Neuronal stem cell (in vitro differentiated cells): ENCODE data around the gene ARMC10.
"Not testable (repeated sequence)": the region's sequence is repeated elsewhere in the genome, so short reads cannot be mapped to it uniquely, and the experiment has no call there.

Experiments used
- DNase-seq: peaks from one replicate; pipeline ENCODE4 v3.0.0-alpha.2; 2013; ENCODE audit warnings: low spot score
- H2AFZ ChIP-seq: one replicate; pipeline ENCODE4 v1.6.1; 2013; ENCODE audit warnings: mild to moderate bottlenecking, low read length, inconsistent platforms
- H2AK5ac ChIP-seq: 2 replicates; pipeline ENCODE4 v1.6.1; 2013; ENCODE audit warnings: low read depth, mild to moderate bottlenecking, inconsistent platforms, low read length, moderate library complexity, mixed read lengths
- H2BK120ac ChIP-seq: 2 replicates; pipeline ENCODE4 v1.6.1; 2013; ENCODE audit warnings: low read depth, mild to moderate bottlenecking, inconsistent platforms, low read length, moderate library complexity, mixed read lengths
- H2BK12ac ChIP-seq: one replicate; pipeline ENCODE4 v1.6.1; 2013; ENCODE audit warnings: low read length, inconsistent platforms
- H2BK15ac ChIP-seq: 2 replicates; pipeline ENCODE4 v1.6.1; 2013; ENCODE audit warnings: mild to moderate bottlenecking, low read length, inconsistent platforms, mixed read lengths
- H2BK5ac ChIP-seq: one replicate; pipeline ENCODE4 v1.6.1; 2013; ENCODE audit warnings: inconsistent platforms, mild to moderate bottlenecking, low read length, moderate library complexity
- H3K14ac ChIP-seq: one replicate; pipeline ENCODE4 v1.6.1; 2013; ENCODE audit warnings: low read length, inconsistent platforms
- H3K18ac ChIP-seq: 2 replicates; pipeline ENCODE4 v1.6.1; 2013; ENCODE audit warnings: low read length, inconsistent platforms
- H3K23ac ChIP-seq: 2 replicates; pipeline ENCODE4 v1.6.1; 2013; ENCODE audit warnings: low read depth, mild to moderate bottlenecking, mixed read lengths, low read length, inconsistent platforms; ENCODE audit not compliant: poor library complexity
- H3K27ac ChIP-seq: replicated peaks from 3 replicates; pipeline ENCODE4 v1.5.1; 2013; ENCODE audit warnings: low read length, inconsistent platforms
- H3K27me3 ChIP-seq, 3 experiments: 2 replicates each; pipeline ENCODE4 v1.6.1; 2013; ENCODE audit warnings: low read length in 3 of 3, mild to moderate bottlenecking in 2 of 3, inconsistent platforms in 1 of 3, low read depth in 1 of 3, mixed read lengths in 1 of 3, moderate library complexity in 1 of 3; ENCODE audit not compliant: control insufficient read depth in 3 of 3, insufficient read depth in 3 of 3
- H3K36me3 ChIP-seq, 2 donors: replicated peaks in 1 of 2; 2 replicates each; pipeline ENCODE4 v1.6.1; 2013; ENCODE audit warnings: low read length in 2 of 2; ENCODE audit not compliant: control insufficient read depth in 2 of 2, insufficient read depth in 2 of 2
- H3K4ac ChIP-seq: 2 replicates; pipeline ENCODE4 v1.6.1; 2013; ENCODE audit warnings: inconsistent platforms, mild to moderate bottlenecking, low read length, moderate library complexity
- H3K4me1 ChIP-seq, 2 donors: 1 replicate in 1 of 2; 2 replicates in 1 of 2; pipeline ENCODE4 v1.6.1; 2013; ENCODE audit warnings: low read length in 2 of 2, low read depth in 1 of 2; ENCODE audit not compliant: control insufficient read depth in 2 of 2, insufficient read depth in 1 of 2
- H3K4me2 ChIP-seq: one replicate; pipeline ENCODE4 v1.6.1; 2013; ENCODE audit warnings: mild to moderate bottlenecking, low read length, inconsistent platforms; ENCODE audit not compliant: insufficient read depth, poor library complexity, severe bottlenecking
- H3K4me3 ChIP-seq, 2 donors: 2 replicates each; pipeline ENCODE4 v1.5.1; 2013; ENCODE audit warnings: low read length in 2 of 2, mild to moderate bottlenecking in 2 of 2, inconsistent platforms in 1 of 2, moderate library complexity in 1 of 2
- H3K79me1 ChIP-seq: one replicate; pipeline ENCODE4 v1.6.1; 2013; ENCODE audit warnings: low read depth, mild to moderate bottlenecking, inconsistent platforms, low read length, moderate library complexity
- H3K9ac ChIP-seq: one replicate; pipeline ENCODE4 v1.6.1; 2013; ENCODE audit warnings: mild to moderate bottlenecking, low read depth, low read length, inconsistent platforms; ENCODE audit not compliant: poor library complexity
- H3K9me3 ChIP-seq, 2 donors: replicated peaks in 1 of 2; 2 replicates each; pipeline versions ENCODE3 to v1.6.1; 2013; ENCODE audit warnings: low read length in 2 of 2, mild to moderate bottlenecking in 2 of 2, inconsistent platforms in 1 of 2, low read depth in 1 of 2, mixed read lengths in 1 of 2, moderate library complexity in 1 of 2; ENCODE audit not compliant: control insufficient read depth in 2 of 2, insufficient read depth in 1 of 2
- H4K8ac ChIP-seq: one replicate; pipeline ENCODE4 v1.6.1; 2013; ENCODE audit warnings: low read depth, mild to moderate bottlenecking, inconsistent platforms, low read length, moderate library complexity
- H4K91ac ChIP-seq: one replicate; pipeline ENCODE4 v1.6.1; 2013; ENCODE audit warnings: low read length, low read depth, mild to moderate bottlenecking, inconsistent platforms; ENCODE audit not compliant: poor library complexity
- WGBS, 2 donors: extraction: QIAGEN DNeasy Blood & Tissue Kit; methylation state at CpG; one replicate each; pipeline ENCODE4 v1.1.7; 2013; ENCODE audit warnings: missing lambda C conversion rate in 2 of 2, mixed read lengths in 1 of 2; ENCODE audit not compliant: insufficient read length in 2 of 2, insufficient replicate concordance in 1 of 2; ENCODE audit errors: extremely low coverage in 2 of 2; 5-methylcytosine and 5-hydroxymethylcytosine counted together

ARMC10 gene

DNA sequence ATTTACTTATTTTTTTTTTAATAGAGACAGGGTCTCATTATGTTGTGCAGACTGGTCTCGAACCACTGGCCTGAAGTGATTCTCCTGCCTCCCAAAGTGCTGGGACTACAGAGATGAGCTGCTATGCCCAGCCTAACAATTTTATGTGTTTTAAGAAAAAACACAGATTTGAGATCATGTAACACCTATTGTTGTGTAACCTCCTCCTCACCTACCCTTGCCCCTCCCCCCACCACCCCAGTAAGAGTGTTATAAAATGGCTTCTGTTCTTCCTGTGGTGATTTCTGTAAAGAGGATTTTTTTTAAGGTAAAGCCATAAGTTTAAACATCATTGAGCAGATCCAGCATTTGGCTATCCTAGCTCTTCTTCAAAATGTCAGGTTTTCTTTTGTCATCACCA, 7.6 kb downstream of the ARMC10 start:
- Histone ChIP-seq H3K14ac (no peak overlapping the region), H3K4me2 (no peak overlapping the region), H4K91ac (no peak overlapping the region), H3K36me3 (peaks cover under 1 to 78% of the 10 kb centered on the region in 2 donors), H3K27me3 (no peaks in the 10 kb centered on the region), H2BK120ac (no peak overlapping the region), H3K9ac (no peak overlapping the region), H2BK12ac (no peak overlapping the region), H3K4ac (no peak overlapping the region), H3K79me1 (no peaks in the 10 kb centered on the region), H3K23ac (no peak overlapping the region), H3K27ac (no peak overlapping the region), H2BK5ac (no peak overlapping the region), H3K18ac (no peak overlapping the region), H3K9me3 (no peaks in the 10 kb centered on the region), H4K8ac (no peak overlapping the region), H3K4me3 (no peak overlapping the region), H3K4me1 (no peaks in the 10 kb centered on the region), H2BK15ac (no peak overlapping the region), H2AK5ac (no peak overlapping the region), H2AFZ (no peak overlapping the region)
- WGBS, 2 donors: no CpG with 5 or more reads among the region's 1 CpG
- DNase-seq: no peak

DNA sequence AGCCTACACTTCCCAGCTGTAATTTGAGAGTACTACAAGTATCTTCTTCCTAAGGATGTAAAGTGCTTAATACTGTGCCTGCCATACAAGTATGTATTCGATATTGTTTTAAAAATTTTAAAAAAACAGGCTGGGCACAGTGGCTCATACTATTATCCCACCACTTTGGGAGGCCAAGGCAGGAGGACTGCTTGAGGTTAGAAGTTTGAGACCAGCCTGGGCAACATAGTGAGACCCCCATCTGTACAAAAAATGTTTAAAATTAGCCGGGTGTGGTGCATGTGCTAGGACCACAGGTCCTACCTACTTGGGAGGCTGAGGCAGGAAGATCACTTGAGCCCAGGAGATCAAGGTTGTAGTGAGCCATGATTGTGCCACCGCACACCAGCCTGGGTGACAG, 8.3 kb downstream of the ARMC10 start:
- no peak overlapping the region for H3K14ac ChIP-seq
- H3K36me3 ChIP-seq: peaks cover 0 to 78% of the 10 kb centered on the region in 2 donors
- H3K4ac ChIP-seq: no peak overlapping the region
- H2AK5ac ChIP-seq: no peak overlapping the region
- no peaks in the 10 kb centered on the region for H3K9me3 ChIP-seq
- no peak overlapping the region for H2BK12ac ChIP-seq
- no peak overlapping the region for H3K4me3 ChIP-seq
- no peak overlapping the region for H3K23ac ChIP-seq
- no peak overlapping the region for H2BK15ac ChIP-seq
- H3K79me1 ChIP-seq: no peaks in the 10 kb centered on the region
- H2BK5ac ChIP-seq: no peak overlapping the region
- no peak overlapping the region for H3K27ac ChIP-seq
- no peak overlapping the region for H3K4me2 ChIP-seq
- no peak for DNase-seq
- no peaks in the 10 kb centered on the region for H3K4me1 ChIP-seq
- no peak overlapping the region for H3K9ac ChIP-seq
- no peaks in the 10 kb centered on the region for H3K27me3 ChIP-seq
- H2BK120ac ChIP-seq: no peak overlapping the region
- WGBS, 2 donors: no CpG with 5 or more reads among the region's 3 CpGs
- H2AFZ ChIP-seq: no peak overlapping the region
- H4K91ac ChIP-seq: no peak overlapping the region
- no peak overlapping the region for H4K8ac ChIP-seq
- H3K18ac ChIP-seq: no peak overlapping the region

DNA sequence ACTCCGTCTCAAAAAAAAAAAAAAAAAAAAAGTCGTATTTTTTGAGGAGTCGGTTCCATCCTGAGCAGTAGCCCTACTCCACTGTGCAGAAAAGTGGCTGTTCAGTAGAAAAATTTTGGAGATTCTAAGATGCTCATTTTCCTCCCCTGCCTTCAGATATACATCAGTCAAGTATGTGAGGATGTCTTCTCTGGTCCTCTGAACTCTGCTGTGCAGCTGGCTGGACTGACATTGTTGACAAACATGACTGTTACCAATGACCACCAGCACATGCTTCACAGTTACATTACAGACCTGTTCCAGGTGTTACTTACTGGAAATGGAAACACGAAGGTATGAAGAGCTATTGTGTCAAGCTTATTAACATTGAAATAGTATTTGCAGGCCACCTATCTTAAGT, 17.4 kb downstream of the ARMC10 start:
- H2BK12ac ChIP-seq, H3K23ac ChIP-seq, H3K27me3 ChIP-seq, H3K9ac ChIP-seq, H2BK5ac ChIP-seq, H2BK120ac ChIP-seq, H3K9me3 ChIP-seq, H3K79me1 ChIP-seq, H2BK15ac ChIP-seq, H4K91ac ChIP-seq, DNase-seq, H3K4me3 ChIP-seq, H3K4me2 ChIP-seq, H3K4ac ChIP-seq, H3K4me1 ChIP-seq, H2AFZ ChIP-seq, H3K27ac ChIP-seq, H3K18ac ChIP-seq, H2AK5ac ChIP-seq, H4K8ac ChIP-seq, H3K14ac ChIP-seq: not testable (repeated sequence)
- H3K36me3 ChIP-seq: peaks cover 10 to 91% of the 10 kb centered on the region in 2 donors
- WGBS, 2 donors: no CpG with 5 or more reads among the region's 4 CpGs

DNA sequence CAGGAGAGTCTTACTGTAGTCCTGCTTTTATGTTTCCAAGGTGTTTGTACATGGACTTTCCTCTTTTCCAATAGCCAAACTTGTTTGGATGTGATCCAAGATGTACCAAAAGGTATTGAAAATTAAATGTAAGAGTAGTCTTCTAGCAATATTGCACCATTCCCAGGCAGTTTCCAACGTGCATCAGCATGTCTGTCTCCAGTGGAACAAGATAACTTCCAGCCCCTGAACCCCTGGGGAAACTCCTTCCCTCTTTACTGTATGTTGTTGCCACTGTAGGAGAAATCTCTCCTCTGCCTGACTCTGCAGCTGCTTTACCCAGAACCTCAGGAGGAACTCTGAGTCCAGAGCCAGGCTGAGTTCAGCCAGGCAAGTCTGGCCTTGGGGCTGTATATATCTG, 18.5 kb downstream of the ARMC10 start:
- Histone ChIP-seq H3K14ac (no peak overlapping the region), H3K9me3 (peaks cover 0 to 2% of the 10 kb centered on the region in 2 donors), H3K9ac (no peak overlapping the region), H2BK120ac (no peak overlapping the region), H3K27ac (no peak overlapping the region), H2AFZ (no peak overlapping the region), H3K79me1 (peaks cover 2% of the 10 kb centered on the region), H4K91ac (no peak overlapping the region), H3K4me1 (no peaks in the 10 kb centered on the region), H3K4me2 (no peak overlapping the region), H3K4me3 (no peak overlapping the region), H2BK5ac (no peak overlapping the region), H3K4ac (no peak overlapping the region), H3K36me3 (peaks cover 10 to 89% of the 10 kb centered on the region in 2 donors), H3K18ac (no peak overlapping the region), H4K8ac (no peak overlapping the region), H2BK15ac (no peak overlapping the region), H2BK12ac (no peak overlapping the region), H3K27me3 (no peaks in the 10 kb centered on the region), H2AK5ac (no peak overlapping the region), H3K23ac (no peak overlapping the region)
- no CpG with 5 or more reads among the region's 1 CpG for WGBS, 2 donors
- no peak for DNase-seq
